Measurements from ENCODE around the gene SHISA7. TPM values are rescaled to one million over a fixed set of nuclear protein-coding genes. Genes with fewer than 3 reads are reported as not detected.
"Not testable (repeated sequence)": the region's sequence is repeated elsewhere in the genome, so short reads cannot be mapped to it uniquely, and the experiment has no call there.

The SHISA7 gene
- total RNA-seq, 1 experiment from 2014 or later, result not detected

DNA sequence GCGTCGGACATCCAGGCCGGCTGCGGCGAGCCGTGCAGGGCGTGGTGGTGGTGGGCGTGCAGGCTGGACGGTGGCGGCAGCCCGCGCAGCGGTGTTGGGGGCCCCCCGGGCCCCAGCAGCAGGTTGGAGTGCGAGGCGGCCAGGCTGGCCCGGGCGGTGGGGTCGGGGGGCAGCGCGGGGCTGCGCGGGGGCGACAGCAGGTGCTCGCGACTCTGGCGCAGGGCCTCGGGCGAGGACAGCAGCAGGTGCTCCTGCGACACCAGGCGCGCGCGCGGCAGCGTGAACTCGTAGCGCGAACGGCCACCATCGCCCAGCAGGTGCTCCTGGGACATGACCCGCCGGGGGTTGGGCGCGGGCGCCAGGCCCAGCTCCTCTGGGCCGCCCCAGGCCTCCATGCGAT lies 9.8 kb downstream of the SHISA7 start:
- H3K27me3 ChIP-seq, result no peaks in the 10 kb centered on the region
- DNase-seq, result no peak
- H3K4me1 ChIP-seq, result peaks cover 5% of the 10 kb centered on the region; the same call in 1 of the 2 replicates
- H3K36me3 ChIP-seq, result no peaks in the 10 kb centered on the region
- H3K4me3 ChIP-seq, result no peak overlapping the region
- no peak overlapping the region for H3K27ac ChIP-seq
- H3K9me3 ChIP-seq (replicated peaks), result no peaks in the 10 kb centered on the region

DNA sequence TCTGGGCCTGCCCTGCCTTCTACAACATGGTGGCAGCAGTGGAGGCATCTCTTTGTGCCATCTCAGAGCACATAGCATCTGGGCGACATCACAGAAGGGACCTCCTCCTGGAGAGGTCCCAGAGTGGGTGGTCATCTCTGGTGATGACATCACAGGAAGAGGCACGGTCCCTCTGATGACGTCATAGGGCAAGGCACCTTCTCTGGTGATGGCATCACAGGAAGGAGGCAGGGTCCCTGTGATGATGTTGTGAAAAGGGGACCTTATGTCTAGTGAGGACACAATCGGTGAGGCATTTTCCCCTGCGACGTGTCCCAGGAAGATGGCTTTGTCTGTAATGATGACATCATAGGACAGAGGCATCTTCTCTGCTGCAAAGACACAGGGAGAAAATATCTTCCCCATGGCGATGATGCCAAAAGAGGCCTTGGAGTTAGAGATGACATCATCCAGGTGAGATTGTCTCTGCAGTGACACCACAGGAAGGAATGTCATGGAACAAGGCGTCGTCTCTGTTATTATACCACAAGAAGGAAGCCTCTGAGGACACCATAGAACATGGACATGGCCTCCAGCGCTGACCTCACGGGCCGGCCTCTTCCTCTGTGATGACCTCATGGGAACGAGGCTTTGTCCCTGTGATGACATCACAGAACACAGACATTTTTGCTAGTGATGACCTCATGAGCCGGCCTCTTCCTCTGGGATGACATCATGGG lies 10.7 kb downstream of the SHISA7 start:
- DNase-seq, result no peak
- no peak overlapping the region for H3K4me3 ChIP-seq

DNA sequence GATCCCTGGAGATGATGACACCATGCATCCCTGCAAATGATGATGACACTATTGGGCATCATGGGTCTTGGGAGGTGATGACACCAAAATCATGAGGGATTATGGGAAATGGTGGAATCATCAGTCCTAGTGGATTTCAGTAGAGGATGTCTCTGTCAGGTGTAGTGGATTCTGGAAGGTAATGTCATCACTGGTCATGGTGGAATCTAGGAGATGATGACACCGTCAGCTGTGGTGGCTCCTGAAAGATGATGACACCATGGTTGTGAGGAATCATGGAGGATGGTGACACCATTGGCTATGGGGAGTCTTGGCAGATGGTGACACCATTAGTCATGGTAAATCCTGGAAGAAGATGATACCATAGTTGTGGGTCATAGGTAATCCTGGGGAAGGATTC lies 11.9 kb downstream of the SHISA7 start:
- Histone ChIP-seq H3K36me3 (no peaks in the 10 kb centered on the region), H3K27ac (no peak overlapping the region), H3K4me3 (no peak overlapping the region), H3K4me1 (peaks cover 5% of the 10 kb centered on the region; the same call in 1 of the 2 replicates), H3K9me3 (replicated peaks) (no peaks in the 10 kb centered on the region), H3K27me3 (no peaks in the 10 kb centered on the region)
- no peak for DNase-seq

More for the DNA sequence above, 10.7 kb downstream of the SHISA7 start:
- Histone ChIP-seq H3K27ac (no peak overlapping the region), H3K4me1 (peaks cover 5% of the 10 kb centered on the region; the same call in 1 of the 2 replicates), H3K27me3 (no peaks in the 10 kb centered on the region), H3K9me3 (replicated peaks) (no peaks in the 10 kb centered on the region), H3K36me3 (no peaks in the 10 kb centered on the region)

DNA sequence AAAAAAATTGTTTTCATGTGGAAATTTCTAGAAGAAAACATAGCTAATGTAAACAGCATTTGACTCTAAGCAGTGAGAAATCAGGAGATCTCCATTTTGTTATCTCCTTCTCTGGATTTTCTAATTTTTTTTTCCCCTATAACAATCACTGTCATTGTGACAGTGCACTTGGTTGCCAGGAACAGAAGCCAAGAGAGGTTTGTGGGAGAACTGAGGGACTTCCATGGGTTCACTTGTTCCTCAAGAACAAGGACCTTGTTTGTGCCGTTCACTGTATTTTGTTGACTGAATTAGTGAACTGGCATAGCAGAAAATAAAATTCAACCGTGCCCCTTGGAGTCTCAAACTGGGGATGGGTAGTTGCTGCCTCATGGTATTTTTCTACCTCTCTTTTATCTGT lies 17.1 kb downstream of the SHISA7 start:
- no peaks in the 10 kb centered on the region for H3K9me3 ChIP-seq (replicated peaks)
- no peak overlapping the region for H3K27ac ChIP-seq
- H3K36me3 ChIP-seq, result no peaks in the 10 kb centered on the region
- H3K4me1 ChIP-seq, result peaks cover 5% of the 10 kb centered on the region; the same call in 1 of the 2 replicates
- no peak overlapping the region for H3K4me3 ChIP-seq
- no peaks in the 10 kb centered on the region for H3K27me3 ChIP-seq
- DNase-seq, result no peak

DNA sequence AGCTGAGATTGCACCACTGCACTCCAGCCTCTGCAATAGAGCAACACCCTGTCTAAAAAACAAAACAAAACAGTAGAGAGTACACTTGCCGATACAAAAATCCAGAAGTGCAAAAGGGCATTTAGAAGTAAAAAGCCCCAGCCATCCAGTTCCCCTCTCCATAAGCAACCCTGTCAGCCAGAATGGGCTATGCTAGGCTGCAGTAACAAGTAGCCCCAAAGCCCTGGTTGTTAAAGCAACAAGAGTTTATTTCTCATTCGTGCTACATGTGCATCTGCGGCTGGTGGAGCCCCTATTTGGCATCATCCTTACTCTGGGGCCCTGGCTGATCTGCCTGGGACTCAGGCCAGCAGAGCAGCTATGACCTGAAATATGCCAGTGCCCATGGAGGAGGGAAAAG lies 18.6 kb downstream of the SHISA7 start:
- Histone ChIP-seq H3K27me3 (no peaks in the 10 kb centered on the region), H3K9me3 (replicated peaks) (no peaks in the 10 kb centered on the region), H3K36me3 (no peaks in the 10 kb centered on the region), H3K4me1 (peaks cover 5% of the 10 kb centered on the region; the same call in 1 of the 2 replicates), H3K4me3 (no peak overlapping the region), H3K27ac (no peak overlapping the region)
- DNase-seq, result no peak

DNA sequence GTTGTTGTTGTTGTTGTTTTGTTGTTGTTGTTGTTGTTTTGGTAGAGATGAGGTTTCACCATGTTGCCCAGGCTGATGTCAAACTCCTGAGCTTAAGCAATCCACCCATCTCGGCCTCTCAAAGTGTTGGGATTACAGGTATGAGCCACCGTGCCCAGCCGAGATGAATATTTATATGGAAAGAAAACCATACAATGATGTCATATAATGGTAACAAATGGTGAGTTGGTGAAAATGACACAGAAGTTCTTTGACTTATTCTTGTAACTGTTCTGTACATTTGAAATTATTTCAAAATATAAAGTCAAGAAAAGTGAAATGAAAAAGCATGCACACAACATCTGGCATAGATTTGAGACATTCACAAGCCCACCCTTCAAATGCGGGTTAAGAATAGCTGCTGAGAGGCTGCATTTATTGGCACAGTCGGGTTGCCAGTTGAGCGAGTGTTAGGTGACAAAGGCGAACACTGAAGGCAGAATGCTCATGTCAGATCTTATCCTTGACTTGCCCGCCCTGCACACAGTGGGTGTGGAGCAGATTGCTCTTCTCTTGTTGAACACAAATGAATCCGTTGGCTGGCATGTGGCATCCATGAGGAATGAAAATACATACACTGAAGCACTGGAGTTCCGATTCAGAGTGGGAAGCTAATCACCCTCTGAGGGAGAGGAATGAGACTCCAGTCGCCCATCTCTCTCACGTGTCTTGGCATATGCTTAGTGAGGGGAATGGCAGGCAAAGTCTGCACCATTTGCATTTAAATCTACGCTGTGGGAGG lies 19.7 kb downstream of the SHISA7 start:
- no peaks in the 10 kb centered on the region; the same call in 1 of the 2 replicates for H3K4me1 ChIP-seq
- H3K27ac ChIP-seq, result no peak overlapping the region
- no peaks in the 10 kb centered on the region for H3K36me3 ChIP-seq
- no peaks in the 10 kb centered on the region for H3K27me3 ChIP-seq
- no peak for DNase-seq
- H3K4me3 ChIP-seq, result no peak overlapping the region
- no peaks in the 10 kb centered on the region for H3K9me3 ChIP-seq (replicated peaks)

DNA sequence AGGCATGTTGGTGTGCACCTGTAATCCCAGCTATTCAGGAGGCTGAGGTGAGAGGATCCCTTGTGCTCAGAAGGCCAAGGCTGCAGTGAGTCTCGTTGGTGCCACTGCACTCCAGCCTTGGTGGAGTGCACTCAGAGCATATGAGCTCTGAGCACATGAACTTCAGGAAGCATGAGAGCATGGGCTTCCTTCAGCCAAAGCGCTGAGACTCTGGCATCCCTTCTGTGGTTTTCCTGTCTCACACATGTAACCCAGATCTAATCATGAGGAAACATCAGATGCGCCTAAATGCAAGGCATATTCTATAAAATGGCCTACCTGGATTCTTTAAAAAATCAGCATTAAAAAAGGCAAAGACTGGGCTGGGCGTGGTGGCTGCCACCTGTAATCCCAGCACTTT lies 21.8 kb downstream of the SHISA7 start:
- H3K4me1 ChIP-seq; H3K36me3 ChIP-seq; H3K9me3 ChIP-seq (replicated peaks); H3K4me3 ChIP-seq; DNase-seq; H3K27ac ChIP-seq; H3K27me3 ChIP-seq: not testable (repeated sequence)

DNA sequence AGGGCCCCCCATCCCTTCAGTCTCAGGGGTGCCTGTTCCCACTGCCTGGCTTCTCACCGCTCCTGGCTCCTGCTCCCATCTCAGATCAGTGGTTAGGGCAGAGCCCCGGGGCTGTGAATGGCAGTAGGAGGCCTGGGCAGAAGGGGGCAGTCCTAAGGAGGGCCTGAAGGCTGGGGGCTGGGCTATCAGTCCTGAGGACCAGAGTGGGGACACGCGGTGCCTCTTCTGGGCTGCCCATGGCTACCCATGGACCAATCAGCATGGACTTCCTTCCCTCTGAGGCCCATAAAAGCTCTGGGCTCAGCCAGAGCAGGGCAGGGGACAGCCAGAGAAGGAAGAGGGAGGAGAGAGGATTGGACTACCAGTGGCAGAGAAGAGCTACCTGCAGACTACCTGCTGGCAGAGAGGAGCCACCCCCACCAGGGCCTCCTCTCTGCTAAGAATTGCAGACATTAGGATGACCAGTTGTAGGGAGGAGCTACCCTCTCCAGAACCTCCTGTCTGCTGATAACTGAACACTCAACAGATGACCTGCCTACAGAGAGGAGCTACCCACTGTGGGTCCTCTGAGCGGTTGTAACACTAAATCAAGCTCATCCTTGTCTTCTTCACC lies 23.4 kb downstream of the SHISA7 start:
- Histone ChIP-seq H3K9me3 (replicated peaks) (no peaks in the 10 kb centered on the region), H3K4me1 (no peaks in the 10 kb centered on the region), H3K27ac (no peak overlapping the region), H3K36me3 (no peaks in the 10 kb centered on the region), H3K4me3 (no peak overlapping the region), H3K27me3 (no peaks in the 10 kb centered on the region)
- DNase-seq, result no peak

DNA sequence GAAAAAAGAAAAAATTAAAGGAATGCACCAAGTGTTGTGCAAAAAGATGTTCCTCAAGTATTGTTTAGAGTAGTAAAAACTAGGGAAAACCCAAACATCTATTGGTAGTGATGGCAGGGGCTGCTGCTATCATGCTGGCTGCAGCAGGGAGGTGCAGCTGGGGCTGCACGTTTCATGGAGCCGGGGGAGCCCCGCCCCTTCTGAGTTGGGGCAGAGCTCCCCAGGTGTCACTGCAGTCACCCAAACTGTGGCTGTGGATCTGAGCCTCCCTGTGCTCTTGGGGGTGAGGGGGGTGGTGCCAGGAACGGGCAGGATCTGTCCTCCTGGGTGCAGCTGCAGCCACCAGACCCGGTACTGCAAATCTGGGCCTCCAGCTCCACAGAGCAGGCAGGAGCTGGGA lies 24.0 kb downstream of the SHISA7 start:
- no peaks in the 10 kb centered on the region for H3K4me1 ChIP-seq
- H3K9me3 ChIP-seq (replicated peaks), result no peaks in the 10 kb centered on the region
- no peaks in the 10 kb centered on the region for H3K36me3 ChIP-seq
- H3K27me3 ChIP-seq, result no peaks in the 10 kb centered on the region
- DNase-seq, result no peak
- H3K27ac ChIP-seq, result no peak overlapping the region
- H3K4me3 ChIP-seq, result no peak overlapping the region

DNA sequence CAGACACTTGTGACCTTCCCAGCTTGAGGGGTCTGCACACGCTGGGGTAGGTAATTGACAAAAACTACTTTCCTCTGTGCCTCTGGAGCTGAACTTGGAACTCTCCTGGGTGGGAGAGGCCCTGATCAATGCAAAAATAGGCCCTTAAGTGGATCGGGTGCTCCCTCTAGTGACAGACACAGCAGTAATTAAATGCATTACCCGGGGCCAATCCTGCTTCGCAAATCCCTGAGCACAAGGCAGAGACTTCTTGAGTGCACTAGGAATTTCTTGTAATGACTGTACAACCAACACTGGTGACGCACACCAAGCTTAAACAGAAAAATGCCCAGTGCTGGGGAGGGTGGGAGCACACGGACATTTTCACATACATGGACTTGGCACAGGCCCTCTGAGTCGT lies 24.9 kb downstream of the SHISA7 start:
- no peak overlapping the region for H3K27ac ChIP-seq
- DNase-seq, result peak; percentile 66 to 85

DNA sequence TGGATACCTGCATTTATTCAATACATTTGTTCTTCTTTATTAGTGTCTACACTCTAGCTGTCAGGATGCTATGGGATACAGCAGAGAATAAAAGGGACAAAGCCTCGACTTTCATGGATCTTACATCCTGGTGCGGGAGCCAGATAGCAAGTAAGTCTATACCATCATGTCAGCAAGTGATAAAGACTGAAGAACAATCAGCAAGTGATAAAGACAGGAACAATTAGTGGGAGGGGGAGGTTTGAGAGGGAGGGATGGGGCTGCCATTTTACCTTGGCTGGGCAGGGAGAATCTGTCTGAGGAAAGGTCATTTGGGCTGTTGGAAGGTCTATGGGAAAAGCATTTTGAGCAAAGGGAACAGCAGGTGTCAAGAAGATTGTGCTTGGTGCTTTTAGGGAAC lies 32.9 kb downstream of the SHISA7 start:
- Histone ChIP-seq H3K4me1 (peaks cover 3% of the 10 kb centered on the region; the same call in 1 of the 2 replicates), H3K4me3 (no peak overlapping the region), H3K36me3 (peaks cover 14% of the 10 kb centered on the region), H3K27me3 (no peaks in the 10 kb centered on the region), H3K9me3 (replicated peaks) (0 out of 2 replicates have a peak, but pooled peaks cover 4% of the 10 kb centered on the region), H3K27ac (no peak overlapping the region)
- no peak for DNase-seq

More for the DNA sequence above, 24.9 kb downstream of the SHISA7 start:
- no peak overlapping the region for H3K4me3 ChIP-seq
- no peaks in the 10 kb centered on the region for H3K4me1 ChIP-seq
- no peaks in the 10 kb centered on the region for H3K27me3 ChIP-seq
- H3K36me3 ChIP-seq, result no peaks in the 10 kb centered on the region
- H3K9me3 ChIP-seq (replicated peaks), result no peaks in the 10 kb centered on the region

DNA sequence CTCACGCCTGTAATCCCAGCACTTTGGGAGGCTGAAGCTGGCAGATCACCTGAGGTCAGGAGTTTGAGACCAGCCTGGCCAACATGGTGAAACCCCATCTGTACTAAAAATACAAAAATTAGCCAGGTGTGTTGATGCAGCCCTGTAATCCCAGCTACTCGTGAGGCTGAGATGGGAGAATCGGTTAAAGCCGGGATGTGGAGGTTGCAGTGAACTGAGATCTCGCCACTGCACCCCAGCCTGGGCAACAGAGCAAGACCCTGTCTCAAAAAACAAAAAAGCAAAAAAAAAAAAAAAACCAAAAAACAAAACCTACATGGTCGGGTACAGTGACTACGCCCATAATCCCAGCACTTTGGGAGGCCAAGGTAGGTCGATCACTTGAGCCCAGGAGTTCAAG lies 33.9 kb downstream of the SHISA7 start:
- not testable (repeated sequence) for H3K4me1 ChIP-seq; H3K4me3 ChIP-seq; H3K27ac ChIP-seq; DNase-seq; H3K27me3 ChIP-seq; H3K9me3 ChIP-seq (replicated peaks)
- H3K36me3 ChIP-seq, result peaks cover 21% of the 10 kb centered on the region

DNA sequence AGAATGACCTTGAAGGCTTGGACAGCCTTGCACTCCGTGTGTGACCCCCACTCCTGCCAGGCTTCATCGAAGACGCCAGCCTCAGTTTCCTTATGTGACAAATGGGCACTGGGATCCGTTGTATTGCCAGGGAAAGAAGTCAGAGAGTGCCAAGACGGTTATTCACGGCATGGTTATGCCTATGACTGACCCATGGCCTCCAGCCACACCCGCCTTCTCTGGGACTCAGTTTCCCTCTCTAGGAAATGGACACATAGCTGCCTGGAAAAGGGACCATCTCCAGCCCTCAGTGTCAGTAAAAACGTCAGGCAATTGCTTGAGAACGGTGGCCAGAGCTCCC lies 34.6 kb downstream of the SHISA7 start:
- Histone ChIP-seq H3K9me3 (replicated peaks) (0 out of 2 replicates have a peak, but pooled peaks cover 4% of the 10 kb centered on the region), H3K4me1 (peaks cover 3% of the 10 kb centered on the region; the same call in 1 of the 2 replicates), H3K27me3 (no peaks in the 10 kb centered on the region), H3K36me3 (peaks cover 26% of the 10 kb centered on the region), H3K4me3 (peak overlapping the region; percentile 33), H3K27ac (peak overlapping the region; percentile 98)
- no peak for DNase-seq

DNA sequence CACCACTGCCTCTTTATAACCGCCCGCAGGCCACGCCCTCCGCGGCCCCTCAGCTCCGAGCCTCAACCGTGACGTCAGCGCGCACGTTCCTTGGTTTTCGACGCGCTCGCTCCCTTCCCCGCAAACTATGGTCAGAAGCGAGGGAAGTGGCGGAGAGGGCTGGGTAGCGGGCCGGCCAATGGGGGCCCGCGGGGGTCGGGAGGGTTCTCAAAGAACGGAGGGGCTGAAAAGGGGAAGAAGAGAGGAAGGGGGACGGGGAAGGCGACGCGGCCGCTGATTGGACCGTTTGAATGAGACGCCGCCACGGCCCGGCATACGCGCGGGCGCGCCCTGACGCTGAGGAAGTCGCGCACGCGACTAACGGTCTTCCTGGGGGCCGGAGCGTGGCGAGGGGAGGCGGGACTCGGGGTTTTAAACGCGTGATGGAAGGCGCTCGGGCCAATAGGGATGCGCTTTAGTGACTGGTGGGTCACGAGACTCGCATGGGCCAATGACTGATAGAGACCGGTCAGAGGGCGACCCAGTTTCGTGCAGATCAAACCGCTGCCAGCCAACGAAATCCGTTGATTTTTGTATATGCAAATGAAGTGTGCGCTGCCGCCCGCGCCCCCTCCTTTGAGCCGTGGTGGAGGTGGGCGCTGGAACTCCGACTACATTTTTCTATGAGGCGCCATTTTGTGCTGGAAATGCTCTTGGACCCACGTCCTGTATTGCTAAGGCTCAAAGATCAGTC lies 35.1 kb downstream of the SHISA7 start:
- DNase-seq, result peak; percentile 99
- peaks cover 3% of the 10 kb centered on the region; the same call in 1 of the 2 replicates for H3K4me1 ChIP-seq
- H3K4me3 ChIP-seq, result peak overlapping the region; percentile 95
- H3K36me3 ChIP-seq, result peaks cover 31% of the 10 kb centered on the region
- H3K27me3 ChIP-seq, result no peaks in the 10 kb centered on the region
- 0 out of 2 replicates have a peak, but pooled peaks cover 4% of the 10 kb centered on the region for H3K9me3 ChIP-seq (replicated peaks)
- peak overlapping the region; percentile 98 for H3K27ac ChIP-seq

DNA sequence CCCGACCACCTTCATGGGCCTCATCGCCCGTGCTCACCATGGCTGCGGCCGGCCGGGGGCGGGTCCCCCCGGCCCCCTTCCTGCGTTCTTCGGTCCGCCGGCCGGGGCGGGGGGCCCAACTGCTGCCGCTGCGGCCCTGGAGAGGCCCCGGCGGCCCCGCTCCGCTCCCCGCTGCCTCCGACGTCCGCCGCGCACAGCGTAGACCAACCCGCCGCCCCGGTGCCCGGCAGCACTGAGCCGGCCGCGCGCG lies 35.6 kb downstream of the SHISA7 start, which contains the start of gene UBE2S:
Gene UBE2S (minus strand): TSS at position 239 of the 250 bp plus-strand sequence. CDS start 199 bp downstream, at position 40.
- H3K4me1 ChIP-seq; H3K9me3 ChIP-seq (replicated peaks); DNase-seq; H3K27me3 ChIP-seq: not testable (repeated sequence)
- Histone ChIP-seq H3K36me3 (peaks cover 35% of the 10 kb centered on the region), H3K4me3 (peak within 1 kb of the TSS; percentile 95), H3K27ac (peak within 1 kb of the TSS; percentile 98)
